Panc1 (cell line): ENCODE results near the gene MICAL2.

ENCODE experiments used
- TF ChIP-seq, protein P1 (sequence below): fragments of 450-650 bp; IDR thresholded peaks from 2 replicates; pipeline ENCODE4 v1.5.1; 2017; ENCODE audit warnings: mild to moderate bottlenecking
- TF ChIP-seq, protein P2 (sequence below), 2 experiments: IDR thresholded peaks; 2 replicates each; pipeline ENCODE4 v1.6.1; 2011 to 2012; ENCODE audit warnings: low read depth in 2 of 2, control low read depth in 1 of 2, low read length in 1 of 2, mild to moderate bottlenecking in 1 of 2, moderate library complexity in 1 of 2; ENCODE audit not compliant: insufficient read depth in 1 of 2

DNA sequence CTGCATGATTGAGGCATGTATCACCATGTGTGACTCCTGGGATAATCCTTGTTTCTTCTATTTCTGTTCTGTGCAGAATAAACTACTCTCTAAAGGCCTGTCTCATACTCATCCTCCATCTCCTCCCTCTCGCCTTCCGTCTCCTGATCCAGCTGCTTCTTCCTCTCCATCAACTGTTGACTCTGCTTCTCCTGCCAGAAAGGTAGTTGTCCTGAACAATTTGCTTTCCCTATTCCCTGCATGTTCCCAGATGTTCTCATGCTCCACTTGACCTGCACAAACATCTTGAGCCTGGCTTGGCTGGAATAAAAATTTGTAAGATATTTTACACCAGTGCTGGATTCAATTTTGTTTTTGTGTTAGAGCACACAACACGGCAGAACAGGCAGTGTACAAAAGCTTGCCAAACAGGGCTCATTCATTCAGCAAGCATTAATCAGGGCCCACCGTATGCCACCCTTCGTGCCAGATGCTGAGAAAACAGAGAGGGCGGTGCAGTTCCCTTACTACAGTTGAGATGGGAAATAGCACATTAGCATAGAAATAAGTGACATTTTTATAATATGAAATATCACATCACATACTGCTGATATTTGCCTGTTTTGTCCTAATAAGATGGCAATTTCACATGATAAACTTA, 133.6 kb downstream of the MICAL2 start:
- TF ChIP-seq, protein P1, sequence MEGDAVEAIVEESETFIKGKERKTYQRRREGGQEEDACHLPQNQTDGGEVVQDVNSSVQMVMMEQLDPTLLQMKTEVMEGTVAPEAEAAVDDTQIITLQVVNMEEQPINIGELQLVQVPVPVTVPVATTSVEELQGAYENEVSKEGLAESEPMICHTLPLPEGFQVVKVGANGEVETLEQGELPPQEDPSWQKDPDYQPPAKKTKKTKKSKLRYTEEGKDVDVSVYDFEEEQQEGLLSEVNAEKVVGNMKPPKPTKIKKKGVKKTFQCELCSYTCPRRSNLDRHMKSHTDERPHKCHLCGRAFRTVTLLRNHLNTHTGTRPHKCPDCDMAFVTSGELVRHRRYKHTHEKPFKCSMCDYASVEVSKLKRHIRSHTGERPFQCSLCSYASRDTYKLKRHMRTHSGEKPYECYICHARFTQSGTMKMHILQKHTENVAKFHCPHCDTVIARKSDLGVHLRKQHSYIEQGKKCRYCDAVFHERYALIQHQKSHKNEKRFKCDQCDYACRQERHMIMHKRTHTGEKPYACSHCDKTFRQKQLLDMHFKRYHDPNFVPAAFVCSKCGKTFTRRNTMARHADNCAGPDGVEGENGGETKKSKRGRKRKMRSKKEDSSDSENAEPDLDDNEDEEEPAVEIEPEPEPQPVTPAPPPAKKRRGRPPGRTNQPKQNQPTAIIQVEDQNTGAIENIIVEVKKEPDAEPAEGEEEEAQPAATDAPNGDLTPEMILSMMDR, result no peak
- TF ChIP-seq, protein P2, sequence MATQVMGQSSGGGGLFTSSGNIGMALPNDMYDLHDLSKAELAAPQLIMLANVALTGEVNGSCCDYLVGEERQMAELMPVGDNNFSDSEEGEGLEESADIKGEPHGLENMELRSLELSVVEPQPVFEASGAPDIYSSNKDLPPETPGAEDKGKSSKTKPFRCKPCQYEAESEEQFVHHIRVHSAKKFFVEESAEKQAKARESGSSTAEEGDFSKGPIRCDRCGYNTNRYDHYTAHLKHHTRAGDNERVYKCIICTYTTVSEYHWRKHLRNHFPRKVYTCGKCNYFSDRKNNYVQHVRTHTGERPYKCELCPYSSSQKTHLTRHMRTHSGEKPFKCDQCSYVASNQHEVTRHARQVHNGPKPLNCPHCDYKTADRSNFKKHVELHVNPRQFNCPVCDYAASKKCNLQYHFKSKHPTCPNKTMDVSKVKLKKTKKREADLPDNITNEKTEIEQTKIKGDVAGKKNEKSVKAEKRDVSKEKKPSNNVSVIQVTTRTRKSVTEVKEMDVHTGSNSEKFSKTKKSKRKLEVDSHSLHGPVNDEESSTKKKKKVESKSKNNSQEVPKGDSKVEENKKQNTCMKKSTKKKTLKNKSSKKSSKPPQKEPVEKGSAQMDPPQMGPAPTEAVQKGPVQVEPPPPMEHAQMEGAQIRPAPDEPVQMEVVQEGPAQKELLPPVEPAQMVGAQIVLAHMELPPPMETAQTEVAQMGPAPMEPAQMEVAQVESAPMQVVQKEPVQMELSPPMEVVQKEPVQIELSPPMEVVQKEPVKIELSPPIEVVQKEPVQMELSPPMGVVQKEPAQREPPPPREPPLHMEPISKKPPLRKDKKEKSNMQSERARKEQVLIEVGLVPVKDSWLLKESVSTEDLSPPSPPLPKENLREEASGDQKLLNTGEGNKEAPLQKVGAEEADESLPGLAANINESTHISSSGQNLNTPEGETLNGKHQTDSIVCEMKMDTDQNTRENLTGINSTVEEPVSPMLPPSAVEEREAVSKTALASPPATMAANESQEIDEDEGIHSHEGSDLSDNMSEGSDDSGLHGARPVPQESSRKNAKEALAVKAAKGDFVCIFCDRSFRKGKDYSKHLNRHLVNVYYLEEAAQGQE (IDR thresholded peaks at IDR 0.05; ENCODE audit: insufficient read depth in 1 of 2, low read depth in 2 of 2, low read length in 1 of 2), result no peak
